K562 (cell line): ENCODE data around the gene FAM50B. TPM values are rescaled to one million over a fixed set of nuclear protein-coding genes. Genes with fewer than 3 reads are reported as not detected.

ENCODE experiments used
- ATAC-seq: fragments of 200-7000 bp; cut with Tn5 transposase; 3 replicates; pipeline ENCODE4 v1.9.1; 2020; ENCODE audit warnings: moderate library complexity
- BruUV-seq: library from RNA; stranded (reverse); fragments of 400-500 nt; replicated peaks from 2 replicates; lab custom pipeline; 2021; lab: Mats Ljungman, UMichigan
- CTCF ChIA-PET: fragments of 300-600 bp; formaldehyde crosslinking; extraction: SDS; loops from one replicate; lab custom pipeline; 2021; ENCODE audit warnings: low intra/inter-chr PET ratio; lab: Yijun Ruan, JAX
- POLR2A ChIA-PET: fragments of 300-600, 350-650 bp; sonication (Branson Sonifier 250); formaldehyde crosslinking; extraction: SDS; loops from one replicate; lab custom pipeline; 2021; ENCODE audit warnings: antibody characterized with exemption, inconsistent platforms; lab: Yijun Ruan, JAX
- DNase-seq, 4 experiments: peaks; one replicate each; pipeline versions ENCODE4 v3.0.0 to v3.0.0-alpha.2; 2011 to 2018; ENCODE audit warnings: low spot score in 3 of 4, mixed read lengths in 3 of 4; ENCODE audit errors: extremely low read depth in 1 of 4
- FAIRE-seq: peaks from 2 replicates; lab custom pipeline; 2011; peaks lifted over from hg19 to GRCh38; lab: Jason Lieb, UNC
- H2AFZ ChIP-seq: 2 replicates; pipeline ENCODE4 v1.6.0; 2011; ENCODE audit warnings: low read depth, low read length, control low read depth, inconsistent platforms
- H3K27ac ChIP-seq: fragments of 200-600 bp; 3 replicates; pipeline ENCODE4 v1.8.0; 2011; ENCODE audit warnings: low read depth, mild to moderate bottlenecking, control low read depth, inconsistent platforms, low read length, moderate library complexity, mixed read lengths; ENCODE audit errors: extremely low read depth
- H3K27me3 ChIP-seq, 2 experiments: fragments of 300-600 bp in 1 of 2; 2 replicates in 1 of 2; 3 replicates in 1 of 2; pipeline versions ENCODE4 v1.6.0 to v1.8.0; 2011; ENCODE audit warnings: inconsistent platforms in 2 of 2, low read length in 2 of 2, mild to moderate bottlenecking in 1 of 2, mixed read lengths in 1 of 2, moderate library complexity in 1 of 2; ENCODE audit not compliant: control insufficient read depth in 2 of 2, insufficient read depth in 2 of 2
- H3K36me3 ChIP-seq: fragments of 300-600 bp; 3 replicates; pipeline ENCODE4 v1.8.0; 2011; ENCODE audit warnings: mild to moderate bottlenecking, low read length, inconsistent platforms; ENCODE audit not compliant: control insufficient read depth, insufficient read depth
- H3K4me1 ChIP-seq, 2 experiments: fragments of 200-600 bp in 1 of 2; replicated peaks in 1 of 2; 2 replicates in 1 of 2; 3 replicates in 1 of 2; pipeline versions ENCODE4 v1.5.1 to v1.8.0; 2011; ENCODE audit warnings: inconsistent platforms in 2 of 2, low read length in 2 of 2, mild to moderate bottlenecking in 1 of 2, mixed read lengths in 1 of 2, moderate library complexity in 1 of 2; ENCODE audit not compliant: control insufficient read depth in 2 of 2, insufficient read depth in 2 of 2
- H3K4me2 ChIP-seq: 2 replicates; pipeline ENCODE4 v1.6.1; 2011; ENCODE audit warnings: low read length, control low read depth, inconsistent platforms, mixed read lengths; ENCODE audit not compliant: insufficient read depth
- H3K4me3 ChIP-seq: fragments of 200-600 bp; sonication (generic), shearing (Covaris generic); 2 replicates; pipeline ENCODE4 v1.5.1; 2016; ENCODE audit warnings: control low read depth, inconsistent platforms
- H3K79me2 ChIP-seq: fragments of 200-600 bp; 3 replicates; pipeline ENCODE4 v1.8.0; 2011; ENCODE audit warnings: low read length, inconsistent platforms; ENCODE audit not compliant: control insufficient read depth, insufficient read depth
- H3K9ac ChIP-seq, 2 experiments: 2 replicates each; pipeline versions ENCODE4 v1.6.0 to v1.6.1; 2011; ENCODE audit warnings: low read depth in 2 of 2, low read length in 2 of 2, control low read depth in 1 of 2, inconsistent platforms in 1 of 2, mild to moderate bottlenecking in 1 of 2, mixed read lengths in 1 of 2; ENCODE audit not compliant: insufficient read depth in 1 of 2
- H3K9me1 ChIP-seq: one replicate; pipeline ENCODE4 v1.6.0; 2011; ENCODE audit warnings: inconsistent platforms, mild to moderate bottlenecking, low read length, moderate library complexity; ENCODE audit not compliant: control insufficient read depth, insufficient read depth
- H3K9me3 ChIP-seq: replicated peaks from 2 replicates; pipeline ENCODE4 v1.5.1; 2011; ENCODE audit warnings: low read depth, low read length, inconsistent platforms; ENCODE audit not compliant: control insufficient read depth, insufficient read depth
- H4K20me1 ChIP-seq: replicated peaks from 2 replicates; pipeline ENCODE4 v1.6.1; 2011; ENCODE audit warnings: low read length, inconsistent platforms, mixed read lengths; ENCODE audit not compliant: control insufficient read depth, insufficient read depth
- CBFA2T2 ChIP-seq: fragments of 450-650 bp; conservative IDR thresholded peaks from 2 replicates; pipeline ENCODE4 v1.6.1; 2017; ENCODE audit warnings: mild to moderate bottlenecking
- ELF4 ChIP-seq: fragments of 450-650 bp; formaldehyde crosslinking; IDR thresholded peaks from 2 replicates; pipeline ENCODE4 v1.4.0; 2022; ENCODE audit warnings: missing genetic modification characterization
- ETS2 ChIP-seq: IDR thresholded peaks from 2 replicates; pipeline ENCODE4 v1.6.1; 2016; ENCODE audit warnings: borderline replicate concordance, missing genetic modification characterization, mild to moderate bottlenecking, moderate library complexity, missing compliant biosample characterization; ENCODE audit not compliant: poor library complexity, severe bottlenecking
- HDAC3 ChIP-seq: fragments of 450-650 bp; IDR thresholded peaks from 2 replicates; pipeline ENCODE4 v1.6.1; 2018; ENCODE audit warnings: borderline replicate concordance, mild to moderate bottlenecking, moderate library complexity; ENCODE audit not compliant: partially characterized antibody
- JUND ChIP-seq, 2 experiments: IDR thresholded peaks; 2 replicates in 1 of 2; 3 replicates in 1 of 2; pipeline ENCODE4 v1.6.1; 2011; ENCODE audit warnings: borderline replicate concordance in 2 of 2, low read depth in 2 of 2, low read length in 2 of 2, improper control_type of control experiment in 1 of 2, missing biosample characterization in 1 of 2, missing genetic modification characterization in 1 of 2, missing genetic modification reagents in 1 of 2
- OTX1 ChIP-seq: fragments of 450-650 bp; formaldehyde crosslinking; IDR thresholded peaks from 2 replicates; pipeline ENCODE4 v1.4.0; 2022; ENCODE audit warnings: mild to moderate bottlenecking
- SAFB2 ChIP-seq: fragments of 200-400 bp; formaldehyde crosslinking; IDR thresholded peaks from 2 replicates; pipeline ENCODE4 v1.6.1; 2018; ENCODE audit warnings: borderline replicate concordance, low read length, low read depth, moderate library complexity; ENCODE audit not compliant: severe bottlenecking
- TOE1 ChIP-seq, 2 experiments: fragments of 450-650 bp in 1 of 2; sonication (generic) in 1 of 2; formaldehyde crosslinking in 1 of 2; IDR thresholded peaks; 2 replicates each; pipeline versions ENCODE4 v1.7.1 to v1.8.0; 2016 to 2022; ENCODE audit warnings: borderline replicate concordance in 2 of 2, mild to moderate bottlenecking in 2 of 2, antibody characterized with exemption in 1 of 2, inconsistent platforms in 1 of 2, low read depth in 1 of 2, missing genetic modification reagents in 1 of 2, moderate library complexity in 1 of 2
- ZBTB26 ChIP-seq: fragments of 450-650 bp; formaldehyde crosslinking; IDR thresholded peaks from 2 replicates; pipeline ENCODE4 v1.4.0; 2022; ENCODE audit warnings: missing genetic modification characterization
- ZNF76 ChIP-seq: fragments of 250-450 bp; sonication (Bioruptor Pico); IDR thresholded peaks from 2 replicates; pipeline ENCODE4 v1.4.0; 2020; ENCODE audit warnings: mild to moderate bottlenecking, moderate library complexity, borderline replicate concordance
- WGBS: fragments of 100-300 bp; shearing (Covaris generic); methylation state at CpG from one replicate; pipeline ENCODE4 v1.1.6; 2016; ENCODE audit warnings: low coverage, mixed read lengths; ENCODE audit not compliant: insufficient coverage; ENCODE audit errors: missing lambda C conversion rate; 5-methylcytosine and 5-hydroxymethylcytosine counted together
- in situ Hi-C: fragments of 300-500 bp; cut with MboI; formaldehyde crosslinking; loops from 4 replicates; pipeline ENCODE4 v1.15.0; 2018; ENCODE audit warnings: inconsistent platforms, mixed read lengths
- intact Hi-C: fragments of 100-400 bp; cut with micrococcal nuclease; formaldehyde crosslinking; loops from 2 replicates; pipeline ENCODE4 v1.14.2; 2022
- polyA plus RNA-seq, 8 experiments: library from polyadenylated mRNA; depleted of rRNA in 4 of 8; stranded (reverse) in 5 of 8; unstranded in 3 of 8; fragments of >200 nt; fragmentation: Nextera tagmentation in 2 of 8; fragmentation: Illumina TruSeq in 1 of 8; extraction: Ambion mirVana in 2 of 8; extraction: Trizol in 1 of 8; gene quantifications; 2 replicates each; pipeline versions ENCODE4 v1.2.1 to v1.2.3, GENCODE V29; 2011 to 2014; ENCODE audit warnings: inconsistent platforms in 1 of 8, missing spikeins in 1 of 8
- total RNA-seq, 7 experiments: library from RNA; depleted of rRNA in 6 of 7; stranded (reverse); fragments of >200 nt in 6 of 7; fragmentation: Illumina TruSeq in 2 of 7; extraction: Trizol in 2 of 7; gene quantifications; 2 replicates each; pipeline versions ENCODE4 v1.2.1 to v1.2.3, GENCODE V29; 2011 to 2021; ENCODE audit warnings: low replicate concordance in 1 of 7
- TF ChIP-seq, protein P1 (sequence below): fragments of 250-450 bp; sonication (Bioruptor Pico); IDR thresholded peaks from 2 replicates; pipeline ENCODE4 v1.5.1; 2021; ENCODE audit warnings: mild to moderate bottlenecking
- TF ChIP-seq, protein P2 (sequence below): sonication (generic); formaldehyde crosslinking; IDR thresholded peaks from 2 replicates; pipeline ENCODE4 v1.8.1; 2022; ENCODE audit warnings: missing genetic modification reagents
- TF ChIP-seq, protein P3 (sequence below): fragments of 450-650 bp; formaldehyde crosslinking; IDR thresholded peaks from 2 replicates; pipeline ENCODE4 v1.4.0; 2020; ENCODE audit warnings: mild to moderate bottlenecking, mixed read lengths

Gene FAM50B
- total and polyA plus RNA-seq, 9 of the 15 experiments (the other 6 are each of a cell fraction or from before 2014, with no cell fraction given): 0.09 to 0.16 (median 0.13) TPM; not detected in 6

GRCh38 chr6:3811191-3811590 lies 38.0 kb upstream of the FAM50B start (continued):
- no peak for TF ChIP-seq HDAC3
- TF ChIP-seq JUND (IDR thresholded peaks at IDR 0.05; ENCODE audit: borderline replicate concordance, low read depth, low read length): no peak
- no peak for TF ChIP-seq JUND (tag; IDR thresholded peaks at IDR 0.05; ENCODE audit: borderline replicate concordance, low read depth, low read length)
- TF ChIP-seq ELF4 (CRISPR knock-in tag): no peak
- no peak for TF ChIP-seq ZBTB26
- TF ChIP-seq OTX1 (CRISPR knock-in tag): no peak
- no peak for TF ChIP-seq ETS2 (tag)

- in situ Hi-C loops: no loop called here
- no peaks in the 10 kb centered on the region for H3K9me3 ChIP-seq
- no peak overlapping the region for H2AFZ ChIP-seq
- no peaks in the 10 kb centered on the region for H3K36me3 ChIP-seq
- H3K27me3 ChIP-seq: peaks cover 17 to 64% of the 10 kb centered on the region in 2 experiments
- no peak overlapping the region for H3K4me2 ChIP-seq
- FAIRE-seq (no peak), ATAC-seq (no peak), DNase-seq (no peak)
- H3K79me2 ChIP-seq: no peaks in the 10 kb centered on the region
- H4K20me1 ChIP-seq: no peaks in the 10 kb centered on the region
- no peak overlapping the region for H3K4me3 ChIP-seq
- BruUV-seq: no TSS peak
- H3K4me1 ChIP-seq: peaks cover 4 to 10% of the 10 kb centered on the region in 2 experiments; a peak in 2 of 5 replicates
- intact Hi-C loops: no loop called here
- H3K9me1 ChIP-seq: no peaks in the 10 kb centered on the region
- CTCF ChIA-PET: no interaction called here
- H3K9ac ChIP-seq: no peak overlapping the region
- WGBS: 9% methylated on average over 3 of the region's 3 CpGs
- H3K27ac ChIP-seq: no peak overlapping the region
- POLR2A ChIA-PET: interaction anchor here (0.8 kb wide), 1 partner anchor 20 kb away, joined by 3 read pairs; no protein-coding TSS in a partner anchor
- no peak for TF ChIP-seq SAFB2
- peak; percentile 43 for TF ChIP-seq CBFA2T2
- peak; percentile 61; the same call in 1 of the 2 replicates for TF ChIP-seq TOE1 (IDR thresholded peaks at IDR 0.05; ENCODE audit: borderline replicate concordance)
- TF ChIP-seq TOE1 (CRISPR knock-in tag; IDR thresholded peaks at IDR 0.05; ENCODE audit: borderline replicate concordance, low read depth): no peak
- TF ChIP-seq, protein P1, sequence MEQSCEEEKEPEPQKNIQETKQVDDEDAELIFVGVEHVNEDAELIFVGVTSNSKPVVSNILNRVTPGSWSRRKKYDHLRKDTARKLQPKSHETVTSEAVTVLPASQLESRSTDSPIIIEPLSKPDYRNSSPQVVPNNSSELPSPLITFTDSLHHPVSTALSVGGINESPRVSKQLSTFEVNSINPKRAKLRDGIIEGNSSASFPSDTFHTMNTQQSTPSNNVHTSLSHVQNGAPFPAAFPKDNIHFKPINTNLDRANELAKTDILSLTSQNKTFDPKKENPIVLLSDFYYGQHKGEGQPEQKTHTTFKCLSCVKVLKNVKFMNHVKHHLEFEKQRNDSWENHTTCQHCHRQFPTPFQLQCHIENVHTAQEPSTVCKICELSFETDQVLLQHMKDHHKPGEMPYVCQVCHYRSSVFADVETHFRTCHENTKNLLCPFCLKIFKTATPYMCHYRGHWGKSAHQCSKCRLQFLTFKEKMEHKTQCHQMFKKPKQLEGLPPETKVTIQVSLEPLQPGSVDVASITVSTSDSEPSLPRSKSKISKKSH (CRISPR knock-in tag): no peak
- TF ChIP-seq, protein P2, sequence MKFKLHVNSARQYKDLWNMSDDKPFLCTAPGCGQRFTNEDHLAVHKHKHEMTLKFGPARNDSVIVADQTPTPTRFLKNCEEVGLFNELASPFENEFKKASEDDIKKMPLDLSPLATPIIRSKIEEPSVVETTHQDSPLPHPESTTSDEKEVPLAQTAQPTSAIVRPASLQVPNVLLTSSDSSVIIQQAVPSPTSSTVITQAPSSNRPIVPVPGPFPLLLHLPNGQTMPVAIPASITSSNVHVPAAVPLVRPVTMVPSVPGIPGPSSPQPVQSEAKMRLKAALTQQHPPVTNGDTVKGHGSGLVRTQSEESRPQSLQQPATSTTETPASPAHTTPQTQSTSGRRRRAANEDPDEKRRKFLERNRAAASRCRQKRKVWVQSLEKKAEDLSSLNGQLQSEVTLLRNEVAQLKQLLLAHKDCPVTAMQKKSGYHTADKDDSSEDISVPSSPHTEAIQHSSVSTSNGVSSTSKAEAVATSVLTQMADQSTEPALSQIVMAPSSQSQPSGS: no peak
- TF ChIP-seq, protein P3, sequence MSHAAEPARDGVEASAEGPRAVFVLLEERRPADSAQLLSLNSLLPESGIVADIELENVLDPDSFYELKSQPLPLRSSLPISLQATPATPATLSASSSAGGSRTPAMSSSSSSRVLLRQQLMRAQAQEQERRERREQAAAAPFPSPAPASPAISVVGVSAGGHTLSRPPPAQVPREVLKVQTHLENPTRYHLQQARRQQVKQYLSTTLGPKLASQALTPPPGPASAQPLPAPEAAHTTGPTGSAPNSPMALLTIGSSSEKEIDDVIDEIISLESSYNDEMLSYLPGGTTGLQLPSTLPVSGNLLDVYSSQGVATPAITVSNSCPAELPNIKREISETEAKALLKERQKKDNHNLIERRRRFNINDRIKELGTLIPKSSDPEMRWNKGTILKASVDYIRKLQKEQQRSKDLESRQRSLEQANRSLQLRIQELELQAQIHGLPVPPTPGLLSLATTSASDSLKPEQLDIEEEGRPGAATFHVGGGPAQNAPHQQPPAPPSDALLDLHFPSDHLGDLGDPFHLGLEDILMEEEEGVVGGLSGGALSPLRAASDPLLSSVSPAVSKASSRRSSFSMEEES (CRISPR knock-in tag): peak; percentile 94
- TF ChIP-seq ZNF76: no peak
Observed at GRCh38 chr6:3812596-3812995, 36.6 kb upstream of the FAM50B start.
